SW480 (cell line): ENCODE results near the gene SPATS1.

Experiments used
- DNase-seq: peaks from one replicate; pipeline ENCODE4 v3.0.0-alpha.2; 2016; ENCODE audit warnings: low spot score

Gene SPATS1

GRCh38 chr6:44342489-44342888, at the start of gene SPATS1:
Gene SPATS1, plus strand, starts transcription at chr6:44342650. Its CDS starts 446 bp downstream, at chr6:44343096.
- no peak for DNase-seq

GRCh38 chr6:44292661-44293365, 49.6 kb upstream of the SPATS1 start:
- DNase-seq = no peak

GRCh38 chr6:44294832-44295791, 47.3 kb upstream of the SPATS1 start:
- DNase-seq = no peak

GRCh38 chr6:44297063-44298038, 45.1 kb upstream of the SPATS1 start:
- no peak for DNase-seq

- DNase-seq = no peak
Observed at GRCh38 chr6:44298055-44298803, 44.2 kb upstream of the SPATS1 start.

- no peak for DNase-seq
Observed at GRCh38 chr6:44298864-44299263, 43.6 kb upstream of the SPATS1 start.

- DNase-seq = no peak
Observed at GRCh38 chr6:44300292-44300823, 42.1 kb upstream of the SPATS1 start.

GRCh38 chr6:44301106-44301505, 41.3 kb upstream of the SPATS1 start:
- DNase-seq = no peak

- DNase-seq = no peak
Observed at GRCh38 chr6:44301782-44302564, 40.5 kb upstream of the SPATS1 start.

GRCh38 chr6:44302856-44303255, 39.6 kb upstream of the SPATS1 start:
- DNase-seq = no peak

GRCh38 chr6:44303842-44304241, 38.6 kb upstream of the SPATS1 start:
- no peak for DNase-seq

GRCh38 chr6:44304282-44305199, 37.9 kb upstream of the SPATS1 start:
- DNase-seq = peak; percentile 29

GRCh38 chr6:44305200-44305725, 37.2 kb upstream of the SPATS1 start:
- no peak for DNase-seq

- no peak for DNase-seq
Observed at GRCh38 chr6:44306710-44307109, 35.7 kb upstream of the SPATS1 start.

- no peak for DNase-seq
Observed at GRCh38 chr6:44307217-44307616, 35.2 kb upstream of the SPATS1 start.

GRCh38 chr6:44309092-44309491, 33.4 kb upstream of the SPATS1 start:
- no peak for DNase-seq

GRCh38 chr6:44309631-44310030, 32.8 kb upstream of the SPATS1 start:
- DNase-seq = no peak

- no peak for DNase-seq
Observed at GRCh38 chr6:44310241-44310640, 32.2 kb upstream of the SPATS1 start.

- DNase-seq = no peak
Observed at GRCh38 chr6:44311304-44311703, 31.1 kb upstream of the SPATS1 start.
